HG03159 (cell line): ENCODE results near the gene TSSC4.

Experiments
- ATAC-seq: cut with Tn5 transposase; IDR thresholded peaks from one replicate; pipeline ENCODE4 v1.9.1; 2021; ENCODE audit warnings: mild to moderate bottlenecking, moderate library complexity; ENCODE audit not compliant: unreplicated experiment

Gene TSSC4

DNA sequence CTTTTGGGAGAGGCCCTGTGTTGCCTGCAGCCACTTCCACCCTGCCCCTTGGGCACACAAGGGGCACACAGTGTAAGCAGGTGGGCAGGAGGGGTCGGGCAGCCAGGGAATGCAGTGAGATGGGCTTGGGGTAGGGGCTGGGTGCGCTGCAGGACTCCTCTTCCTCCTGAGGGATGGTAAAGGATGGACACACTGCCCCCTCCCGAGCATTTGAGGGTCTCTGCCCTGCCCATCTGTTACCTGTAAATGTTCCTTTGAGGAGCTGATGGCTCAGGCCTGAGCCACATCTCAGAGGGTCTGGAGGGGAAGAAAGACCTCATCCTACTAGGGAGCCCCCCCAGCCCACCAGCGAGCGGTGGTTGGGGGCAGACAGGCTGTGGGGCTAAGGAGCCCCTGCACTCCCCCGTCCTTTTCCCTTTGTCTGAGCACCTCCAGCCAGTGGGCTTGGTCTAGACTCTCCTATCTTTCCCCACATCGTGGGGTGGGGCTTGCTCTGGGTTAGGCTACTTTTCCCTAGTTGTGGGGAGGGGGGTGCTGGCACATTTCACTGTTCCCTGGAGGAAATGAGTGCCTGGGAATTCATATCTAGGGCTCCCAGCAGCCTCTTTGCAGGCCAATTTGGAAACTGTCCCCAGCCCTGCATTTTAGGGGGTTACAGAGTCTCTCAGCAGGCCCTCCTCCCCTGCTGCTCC is 1.7 kb upstream of the TSSC4 start:
- no peak for ATAC-seq

DNA sequence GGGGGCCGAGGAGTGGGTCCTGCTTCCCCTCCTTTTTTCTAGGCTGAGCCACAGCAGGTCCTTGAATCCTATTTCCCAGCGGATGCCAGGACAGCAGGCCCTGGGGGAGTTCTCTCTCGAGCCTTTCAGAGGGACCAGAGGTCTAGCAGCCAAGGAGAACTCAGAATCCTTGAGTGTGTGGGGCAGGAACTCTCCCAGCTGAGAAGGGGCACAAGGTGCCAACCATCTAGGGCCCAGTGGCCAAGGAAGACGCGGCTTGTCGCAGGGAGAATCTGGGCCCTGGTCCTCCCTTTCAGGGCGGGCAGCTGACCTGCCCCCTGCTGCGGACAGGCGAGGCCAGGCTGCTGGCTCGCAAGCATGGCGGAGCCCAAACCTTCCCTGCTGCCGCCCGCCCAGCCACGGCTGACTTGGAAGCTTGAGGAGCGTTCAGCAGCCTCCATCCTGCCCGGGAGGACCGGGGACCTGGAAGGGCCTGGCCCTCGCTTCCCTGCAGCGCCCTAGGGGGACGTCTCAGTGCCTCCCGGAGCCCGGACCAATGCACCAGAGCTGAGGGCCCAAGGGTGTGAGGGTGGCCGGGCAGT is 972 bp upstream of the TSSC4 start:
- peak; percentile 5 for ATAC-seq

DNA sequence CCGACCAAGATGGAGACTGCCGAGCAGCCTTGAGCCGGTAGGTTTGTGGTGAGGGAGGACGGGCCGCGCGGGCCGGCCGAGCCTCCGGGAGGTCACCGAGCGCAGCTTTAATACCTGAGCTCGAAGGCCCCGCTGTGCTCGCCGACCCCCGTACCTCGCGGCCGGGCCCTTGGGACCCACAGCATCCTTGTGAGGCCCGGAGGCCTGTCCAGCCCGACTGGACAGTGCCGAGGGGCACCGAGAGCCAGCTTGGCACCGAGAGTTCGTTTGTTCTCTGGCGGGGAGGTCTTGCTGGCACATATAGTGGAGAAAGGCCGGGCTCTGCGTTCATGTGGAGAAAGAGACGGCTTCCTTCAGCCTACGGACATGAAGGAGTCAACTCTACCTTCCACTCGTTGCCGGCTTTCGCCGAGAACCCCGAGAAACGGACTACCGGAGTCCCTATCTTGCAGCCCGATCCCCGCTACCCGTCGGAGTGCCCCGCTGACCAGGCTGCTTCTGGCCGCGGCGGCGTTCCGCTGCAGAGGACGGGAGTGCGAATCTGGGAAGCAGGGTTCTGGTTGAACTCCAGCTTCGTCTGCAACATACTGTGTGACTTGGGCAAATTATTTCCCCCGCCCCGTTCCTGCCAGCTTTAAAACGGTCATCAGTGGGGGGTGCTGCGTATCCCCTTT is 349 bp downstream of the TSSC4 start:
- ATAC-seq: peak; percentile 0

DNA sequence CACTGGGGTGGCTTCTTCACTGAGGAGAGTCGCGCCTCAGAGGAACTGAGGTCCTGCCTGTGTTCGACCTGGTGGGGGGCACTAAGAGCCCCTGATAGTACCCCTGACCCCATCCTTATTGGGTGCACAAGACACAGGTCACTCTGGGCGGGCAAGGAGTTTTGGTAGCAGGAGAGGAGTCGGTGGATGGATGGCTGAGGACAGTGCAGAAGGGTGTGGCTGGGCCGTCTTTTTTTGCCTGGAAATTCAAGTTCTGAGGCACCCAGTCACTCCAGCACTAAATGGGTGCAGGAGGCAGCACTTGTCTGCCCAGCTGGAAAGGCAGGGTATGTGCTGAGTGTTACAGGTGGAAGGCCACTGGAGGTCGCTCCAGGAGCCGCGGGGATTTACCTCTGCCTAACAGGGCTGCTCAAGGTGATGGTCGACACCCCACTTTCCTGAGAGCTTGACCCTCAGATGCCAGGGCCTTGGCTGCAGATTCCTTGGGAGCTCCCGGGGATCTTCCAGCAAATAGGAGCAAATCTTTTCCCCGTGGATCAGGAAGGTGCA is 960 bp downstream of the TSSC4 start:
- ATAC-seq: no peak

DNA sequence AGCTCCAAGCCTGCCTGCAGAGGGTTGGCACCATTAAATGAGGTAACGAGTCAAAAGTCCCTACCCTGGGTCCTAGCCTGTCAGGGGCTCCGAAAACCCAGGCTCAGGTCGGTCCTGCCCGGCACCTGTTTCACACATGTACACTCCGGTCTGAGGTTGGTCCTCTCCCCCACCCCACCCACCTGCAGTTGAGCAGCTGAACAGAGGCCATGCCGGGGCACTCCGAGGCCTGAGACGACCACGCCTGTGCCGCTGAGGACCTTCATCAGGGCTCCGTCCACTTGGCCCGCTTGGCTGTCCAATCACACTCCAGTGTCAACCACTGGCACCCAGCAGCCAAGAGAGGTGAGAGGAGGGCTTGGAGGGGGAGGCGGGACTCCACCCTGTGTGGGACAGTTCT is 1.6 kb downstream of the TSSC4 start:
- ATAC-seq: no peak

DNA sequence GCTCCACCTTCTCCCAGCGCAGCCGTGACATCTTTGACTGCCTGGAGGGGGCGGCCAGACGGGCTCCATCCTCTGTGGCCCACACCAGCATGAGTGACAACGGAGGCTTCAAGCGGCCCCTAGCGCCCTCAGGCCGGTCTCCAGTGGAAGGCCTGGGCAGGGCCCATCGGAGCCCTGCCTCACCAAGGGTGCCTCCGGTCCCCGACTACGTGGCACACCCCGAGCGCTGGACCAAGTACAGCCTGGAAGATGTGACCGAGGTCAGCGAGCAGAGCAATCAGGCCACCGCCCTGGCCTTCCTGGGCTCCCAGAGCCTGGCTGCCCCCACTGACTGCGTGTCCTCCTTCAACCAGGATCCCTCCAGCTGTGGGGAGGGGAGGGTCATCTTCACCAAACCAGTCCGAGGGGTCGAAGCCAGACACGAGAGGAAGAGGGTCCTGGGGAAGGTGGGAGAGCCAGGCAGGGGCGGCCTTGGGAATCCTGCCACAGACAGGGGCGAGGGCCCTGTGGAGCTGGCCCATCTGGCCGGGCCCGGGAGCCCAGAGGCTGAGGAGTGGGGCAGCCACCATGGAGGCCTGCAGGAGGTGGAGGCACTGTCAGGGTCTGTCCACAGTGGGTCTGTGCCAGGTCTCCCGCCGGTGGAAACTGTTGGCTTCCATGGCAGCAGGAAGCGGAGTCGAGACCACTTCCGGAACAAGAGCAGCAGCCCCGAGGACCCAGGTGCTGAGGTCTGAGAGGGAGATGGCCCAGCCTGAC is 2.5 kb downstream of the TSSC4 start:
- no peak for ATAC-seq

DNA sequence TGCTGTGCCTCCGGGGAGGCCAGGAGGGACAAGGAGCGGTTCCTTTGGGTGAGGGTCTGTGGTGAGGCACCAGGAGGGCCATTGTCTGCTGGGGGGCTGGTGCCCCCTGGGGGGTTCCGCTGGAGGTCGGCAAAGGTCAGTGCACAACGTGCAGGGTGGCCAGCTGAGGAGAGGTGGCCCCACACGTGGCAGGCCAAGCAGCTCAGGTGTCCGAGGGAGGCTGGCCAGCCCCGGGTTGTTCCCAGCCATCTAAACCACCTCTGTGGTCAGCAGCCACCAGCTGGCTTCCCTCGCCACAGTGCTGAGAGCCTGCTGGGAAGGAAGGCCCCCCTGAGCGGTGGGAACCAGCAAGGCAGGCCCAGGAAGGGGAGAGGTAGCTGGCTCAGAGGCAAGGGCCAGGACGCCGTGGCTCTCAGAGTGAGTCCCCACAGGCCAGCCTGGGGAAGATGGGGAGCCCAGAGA is 4.2 kb downstream of the TSSC4 start:
- no peak for ATAC-seq

DNA sequence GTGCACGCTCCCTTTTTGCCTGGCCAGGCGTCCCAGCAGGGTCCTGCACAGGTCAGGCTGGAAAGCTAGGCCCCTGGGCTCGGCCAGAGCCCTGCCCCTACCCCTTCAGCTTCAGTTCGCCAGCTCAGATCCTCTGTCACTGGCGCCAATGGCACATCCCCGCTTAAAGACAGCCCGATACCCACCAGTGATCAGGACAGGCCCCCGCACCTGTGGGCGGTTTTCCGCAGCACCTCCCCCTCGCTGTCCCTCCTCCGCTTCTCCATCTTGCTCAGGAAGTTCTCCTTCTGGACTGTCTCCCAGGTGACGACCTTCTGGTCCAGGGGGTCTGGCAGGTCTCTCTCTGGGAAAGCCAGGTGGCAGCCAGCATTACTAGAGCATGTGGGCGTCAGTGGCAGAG is 5.9 kb downstream of the TSSC4 start:
- ATAC-seq: no peak

DNA sequence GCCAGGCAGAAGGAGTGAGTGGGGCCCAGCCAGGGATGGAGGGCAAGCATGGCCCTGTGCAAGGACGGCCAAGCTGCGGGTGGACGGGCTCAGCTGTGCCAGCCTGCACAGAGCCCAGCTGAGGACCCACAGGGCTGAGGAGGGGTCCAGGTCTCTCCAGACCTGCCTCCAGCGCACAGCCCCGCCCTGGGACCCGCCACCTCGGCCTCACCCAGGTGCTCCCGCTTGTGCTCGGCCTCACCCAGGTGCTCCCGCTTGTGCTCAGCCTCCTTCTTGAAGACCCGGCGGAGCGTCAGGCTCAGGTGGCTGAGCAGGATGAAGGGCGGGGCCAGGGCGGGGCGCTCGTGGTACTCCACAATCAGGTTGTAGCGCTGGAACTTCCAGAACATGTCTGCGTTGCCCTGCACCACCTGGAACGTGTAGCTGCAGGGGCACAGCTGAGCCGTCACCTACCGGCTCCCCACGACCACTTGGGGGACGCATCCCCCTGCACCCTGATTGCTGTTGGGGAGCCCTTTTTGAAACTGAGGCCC is 6.4 kb downstream of the TSSC4 start:
- no peak for ATAC-seq

DNA sequence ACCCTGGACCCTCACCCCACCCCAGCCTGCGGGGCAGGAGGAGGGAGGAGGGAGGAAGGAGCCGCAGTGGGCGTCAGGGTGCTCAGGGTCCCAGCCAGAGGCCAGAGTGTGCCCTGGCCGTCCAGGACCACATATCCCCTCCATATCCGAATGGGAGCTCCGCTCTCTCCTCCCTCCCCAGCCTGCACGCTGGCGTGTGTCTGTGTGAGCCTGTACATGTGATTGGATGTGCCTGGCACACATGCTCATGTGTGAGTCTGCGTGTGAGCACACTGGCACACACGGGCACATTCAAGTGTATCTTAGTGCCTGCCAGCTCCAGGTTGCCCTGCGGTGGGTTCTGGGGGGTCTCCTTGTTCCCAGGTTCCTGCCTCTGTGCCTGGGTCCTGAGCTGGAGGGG is 8.1 kb downstream of the TSSC4 start:
- no peak for ATAC-seq

DNA sequence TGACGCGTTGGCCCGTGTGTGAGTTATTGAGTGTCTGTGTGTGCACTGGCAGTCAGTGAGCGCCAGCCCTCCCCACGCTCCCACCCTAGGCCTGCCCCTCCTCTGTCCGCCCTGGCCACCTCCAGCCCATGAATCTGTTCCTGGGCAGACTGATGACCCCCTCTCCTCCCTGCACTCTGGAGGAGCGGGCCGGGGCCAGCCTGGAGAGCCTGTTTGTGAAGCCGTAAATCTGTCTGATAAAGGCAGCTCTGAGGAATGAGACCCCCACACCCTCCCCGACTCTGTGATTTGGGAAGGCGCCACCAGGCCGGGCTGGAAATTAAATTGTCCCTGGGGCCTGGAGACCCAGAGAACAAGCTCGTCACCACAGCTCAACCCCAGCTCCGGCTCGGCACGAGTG is 8.6 kb downstream of the TSSC4 start:
- no peak for ATAC-seq

DNA sequence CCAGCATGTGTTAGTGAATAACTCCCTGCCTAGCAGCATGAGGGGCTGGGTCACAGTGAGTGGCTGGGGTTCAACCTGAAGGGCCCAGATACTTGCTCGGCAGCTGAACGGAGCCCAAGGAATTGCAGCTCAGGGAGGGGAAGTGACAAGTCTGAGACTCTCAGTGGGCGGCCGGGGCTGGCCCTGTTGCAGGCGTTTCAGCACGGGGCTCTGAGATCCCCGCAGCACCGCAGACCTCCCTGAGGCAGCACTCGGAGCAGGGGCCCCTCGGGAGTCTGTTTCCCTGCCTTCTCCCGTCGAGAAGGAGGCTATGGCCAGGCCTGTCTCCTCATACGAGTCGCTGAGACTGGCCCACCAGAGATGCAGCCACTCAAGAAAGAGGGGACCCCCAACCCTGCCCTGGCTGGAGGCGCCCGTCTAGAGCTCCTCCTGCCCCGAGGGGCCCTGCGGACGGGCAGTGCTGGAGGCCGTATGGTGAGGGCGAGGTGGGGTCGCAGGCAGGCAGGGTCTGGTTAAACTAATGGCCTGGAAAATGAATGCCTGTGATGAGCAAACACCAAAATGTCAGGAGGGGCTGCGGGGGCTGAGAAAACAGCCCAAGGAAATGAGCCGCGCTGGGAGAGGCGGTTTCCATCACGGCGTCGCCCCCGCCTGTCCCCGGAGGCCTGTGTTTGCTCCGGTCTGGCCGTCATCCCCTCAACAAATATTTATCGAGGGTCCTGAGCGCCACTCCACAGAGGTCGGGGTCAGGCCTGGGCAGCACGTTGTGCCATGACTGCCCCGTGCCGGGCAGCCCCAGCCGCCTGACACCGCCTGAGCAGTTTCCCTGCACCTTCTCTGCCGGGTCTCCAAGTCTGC is 9.3 kb downstream of the TSSC4 start:
- no peak for ATAC-seq

DNA sequence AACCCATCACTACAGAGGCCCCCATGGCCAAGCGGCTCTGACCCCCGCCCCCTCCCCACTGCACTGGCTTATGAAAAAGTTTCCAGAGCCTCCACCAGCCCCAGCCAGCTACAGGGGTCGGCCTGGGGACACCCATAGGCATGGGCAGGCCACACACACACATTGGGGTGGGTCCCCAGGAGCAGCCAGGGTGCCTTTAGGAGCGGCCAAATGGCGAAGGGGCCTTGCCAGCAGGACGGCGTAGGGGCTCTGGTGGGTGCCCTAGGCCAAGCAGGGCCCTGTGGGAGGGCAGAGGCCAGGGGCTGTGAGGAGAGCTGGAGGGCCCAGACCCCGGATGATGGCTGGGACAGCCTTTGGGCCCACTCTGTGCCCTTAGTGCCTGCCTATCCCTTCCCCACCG is 10.1 kb downstream of the TSSC4 start:
- ATAC-seq: no peak

DNA sequence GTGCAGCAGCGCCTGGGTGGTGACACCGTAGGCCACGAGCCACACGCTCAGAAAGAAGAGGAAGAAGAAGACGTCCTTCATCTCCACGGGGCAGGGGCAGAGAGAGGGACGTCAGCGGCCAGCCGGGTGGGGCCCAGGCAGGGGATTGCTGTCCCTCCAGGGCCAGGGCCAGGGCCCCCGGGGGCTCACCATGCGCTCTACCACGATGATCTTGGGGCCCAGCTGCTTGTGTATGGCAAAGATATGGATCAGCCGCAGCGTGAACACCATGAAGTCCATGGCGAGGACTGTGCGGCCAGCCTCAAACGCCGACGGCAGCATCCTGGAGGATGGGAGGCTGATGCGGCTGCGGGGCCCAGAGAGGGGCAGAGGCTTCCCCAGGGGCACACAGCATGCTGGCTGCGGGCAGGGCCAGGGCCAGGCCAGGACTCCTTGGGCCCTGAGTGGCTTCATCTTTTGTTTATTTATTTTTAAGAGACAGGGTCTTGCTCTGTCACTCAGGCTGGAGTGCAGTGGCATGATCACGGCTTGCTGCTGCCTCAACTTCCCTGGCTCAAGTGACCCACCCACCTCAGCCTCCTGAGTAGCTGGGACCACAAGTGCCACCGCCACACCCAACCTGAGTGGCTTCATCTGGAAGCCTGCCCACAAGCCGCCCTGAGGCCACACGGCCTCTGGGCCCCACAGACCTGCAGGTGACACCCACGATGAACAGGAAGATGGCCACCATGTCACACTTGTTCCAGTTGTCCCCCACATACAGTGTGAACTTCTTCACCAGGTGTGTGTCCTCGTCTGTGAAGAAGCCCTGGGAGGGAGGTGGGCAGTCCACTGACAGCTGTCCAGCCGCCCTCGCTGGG is 11.1 kb downstream of the TSSC4 start:
- ATAC-seq: no peak

DNA sequence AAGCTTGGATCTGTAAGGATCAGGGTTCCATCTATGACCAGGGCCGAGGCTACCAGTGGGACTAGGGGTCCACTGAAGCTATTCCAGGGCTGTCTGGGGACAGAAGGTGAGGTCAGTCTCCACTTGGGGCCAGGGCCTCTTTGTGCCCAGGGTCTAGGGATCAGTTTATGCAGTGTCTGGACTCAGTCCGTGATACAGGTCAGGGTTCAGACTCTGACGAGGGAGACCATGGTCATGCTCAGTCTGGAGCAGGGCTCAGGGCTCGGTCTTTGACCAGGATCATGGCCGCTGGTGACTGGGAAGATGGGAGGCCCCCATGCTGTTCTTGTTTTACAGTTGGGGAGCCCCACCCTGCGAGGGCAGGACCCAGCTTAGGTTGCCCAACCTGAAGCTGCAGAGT is 11.8 kb downstream of the TSSC4 start:
- no peak for ATAC-seq

DNA sequence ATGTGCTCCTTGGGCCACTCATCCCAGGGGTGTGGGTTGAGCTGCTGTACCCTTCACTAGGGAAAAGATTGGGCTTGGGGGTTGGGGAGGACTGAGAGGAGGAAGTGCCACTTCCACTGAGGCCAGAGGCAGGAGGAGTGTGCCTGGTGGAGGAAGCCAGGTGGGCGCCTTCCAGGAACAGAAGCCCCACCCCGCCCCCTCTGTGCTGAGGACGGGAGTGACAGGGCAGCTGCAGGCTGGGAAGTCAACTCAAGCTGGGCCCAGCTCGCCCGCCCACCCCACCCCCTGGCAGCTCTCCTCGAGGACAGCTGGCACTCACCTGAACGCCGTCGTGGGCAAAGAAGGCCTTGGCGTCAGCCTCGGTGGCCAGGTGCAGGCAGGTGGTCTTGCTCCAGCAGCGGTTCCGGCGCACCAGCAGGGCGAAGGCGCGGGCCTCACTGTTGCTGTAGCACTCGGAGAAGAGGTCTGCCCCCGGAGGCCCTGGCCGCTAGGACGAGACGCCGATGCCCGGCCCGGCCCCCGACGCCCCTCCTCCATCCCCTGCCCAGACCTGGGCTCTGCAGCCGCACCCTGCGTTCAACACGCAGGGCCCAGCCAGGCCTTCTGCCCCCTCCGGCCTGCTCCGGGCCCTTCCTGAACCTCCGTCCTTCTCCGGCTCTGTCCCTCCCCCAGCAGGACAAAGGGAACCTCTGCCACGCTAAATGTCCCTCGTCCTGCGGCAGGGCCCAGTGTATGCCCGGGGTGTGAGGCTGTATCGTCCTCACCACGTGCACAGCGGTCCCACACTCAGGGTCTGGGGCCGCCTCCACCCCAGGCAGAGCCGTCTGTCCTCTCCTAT is 13.4 kb downstream of the TSSC4 start:
- no peak for ATAC-seq

DNA sequence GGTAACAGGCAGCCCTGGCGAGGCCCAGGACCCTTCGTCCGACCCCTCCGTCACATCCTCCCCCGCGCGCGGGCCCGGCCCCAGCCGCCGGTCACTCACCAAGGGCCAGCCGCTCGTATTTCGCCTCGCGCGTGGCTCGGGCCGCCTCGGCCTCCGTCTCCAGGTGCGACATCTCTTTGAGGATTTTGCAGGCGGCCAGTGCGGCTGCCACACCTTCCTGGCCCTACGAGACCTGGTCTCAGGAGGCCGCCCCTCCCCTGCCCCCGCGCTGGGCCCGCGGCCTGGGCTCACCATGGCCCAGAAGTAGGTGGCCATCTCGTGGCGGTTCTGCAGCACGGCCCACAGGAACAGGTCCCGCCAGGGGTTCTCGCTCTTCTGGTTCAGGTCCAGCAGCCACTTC is 14.1 kb downstream of the TSSC4 start:
- ATAC-seq: no peak

DNA sequence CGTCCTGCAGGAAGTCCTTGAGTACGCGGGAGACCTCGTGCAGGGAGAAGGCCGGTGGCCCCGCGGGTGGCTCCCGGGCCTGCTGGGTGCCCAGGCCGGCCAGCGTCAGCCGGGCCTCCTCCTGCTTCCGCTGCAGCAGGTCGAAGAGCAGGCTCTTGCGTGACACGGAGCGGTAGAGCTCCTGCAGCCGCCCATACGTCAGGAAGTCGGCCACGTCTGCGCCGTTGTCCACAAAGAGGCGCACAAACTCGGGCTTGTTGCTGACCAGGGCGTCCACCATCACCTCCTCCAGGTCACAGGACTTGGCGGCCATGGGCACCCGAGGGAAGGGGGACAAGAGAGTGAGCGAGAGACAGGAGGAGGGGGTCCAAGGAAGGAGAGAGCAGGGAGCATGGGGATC is 14.6 kb downstream of the TSSC4 start:
- ATAC-seq: no peak
